Tongue (tissue), 2 donors: Measurements from ENCODE around the gene NCKAP1. TPM values are rescaled to one million over a fixed set of nuclear protein-coding genes. Genes with fewer than 3 reads are reported as not detected.
A peak's percentile ranks its signal among the peaks of the same experiment; 100 is the strongest.
"Not testable (repeated sequence)": the region's sequence is repeated elsewhere in the genome, so short reads cannot be mapped to it uniquely, and the experiment has no call there.

Experiments used
- DNase-seq: peaks from one replicate; pipeline ENCODE4 v3.0.0-alpha.2; 2015
- total RNA-seq: library from RNA; depleted of rRNA; stranded (reverse); fragments of >200 nt; gene quantifications from one replicate; pipeline ENCODE4 v1.2.3, GENCODE V29; 2014

Gene NCKAP1
- total RNA-seq, 1 donor from 2014 or later, result 188 TPM

DNA sequence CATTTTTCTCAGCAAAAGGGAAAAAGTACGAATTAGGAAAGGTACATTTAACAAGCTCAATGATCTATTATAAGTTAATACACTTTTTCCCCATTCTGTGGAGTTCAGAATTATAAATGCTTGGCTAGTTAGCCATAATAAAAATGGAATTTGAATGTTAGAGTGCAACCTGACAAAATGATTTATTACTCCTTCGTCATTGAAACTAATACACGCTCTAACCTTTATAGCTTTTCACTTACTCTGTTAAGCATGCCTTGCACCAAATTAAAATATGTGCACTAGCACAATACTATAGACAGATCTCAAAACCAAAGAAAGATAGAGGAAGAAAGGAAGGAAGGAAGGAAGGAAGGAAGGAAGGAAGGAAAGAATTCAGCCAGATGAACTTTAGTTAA lies 125.7 kb downstream of the NCKAP1 start:
- DNase-seq, result no peak

DNA sequence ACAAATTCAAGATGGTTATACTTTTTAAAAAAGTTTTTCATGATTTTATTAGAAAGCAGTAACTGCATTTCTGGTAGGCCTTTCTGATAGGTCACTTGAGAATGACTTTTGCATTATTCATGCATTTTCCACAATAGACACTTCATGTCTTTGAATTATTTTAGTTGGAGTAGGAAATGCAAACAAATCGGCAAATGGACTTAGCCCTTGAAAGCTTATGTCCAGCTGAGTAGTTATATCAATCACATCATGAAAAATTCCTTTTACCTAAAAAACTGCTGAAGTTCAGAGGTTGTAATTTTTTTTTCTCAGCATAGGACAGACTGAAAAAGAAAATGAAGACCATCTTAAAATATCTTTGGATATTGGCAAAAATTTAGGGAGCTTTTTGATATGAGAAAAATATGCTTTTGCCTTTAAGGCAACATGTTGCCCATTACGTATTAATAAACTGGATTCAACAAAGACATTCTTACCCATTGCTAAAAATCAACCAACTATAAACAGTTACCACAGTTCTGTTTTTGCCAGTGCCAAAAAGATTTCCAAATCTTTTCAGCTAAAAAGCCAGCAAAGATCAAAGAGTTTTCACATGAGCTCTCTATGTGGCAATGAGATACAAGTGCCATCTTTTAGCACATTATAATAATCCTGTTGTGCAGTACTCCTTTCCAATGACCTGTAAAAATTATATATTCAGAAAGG lies 126.3 kb downstream of the NCKAP1 start:
- no peak for DNase-seq

DNA sequence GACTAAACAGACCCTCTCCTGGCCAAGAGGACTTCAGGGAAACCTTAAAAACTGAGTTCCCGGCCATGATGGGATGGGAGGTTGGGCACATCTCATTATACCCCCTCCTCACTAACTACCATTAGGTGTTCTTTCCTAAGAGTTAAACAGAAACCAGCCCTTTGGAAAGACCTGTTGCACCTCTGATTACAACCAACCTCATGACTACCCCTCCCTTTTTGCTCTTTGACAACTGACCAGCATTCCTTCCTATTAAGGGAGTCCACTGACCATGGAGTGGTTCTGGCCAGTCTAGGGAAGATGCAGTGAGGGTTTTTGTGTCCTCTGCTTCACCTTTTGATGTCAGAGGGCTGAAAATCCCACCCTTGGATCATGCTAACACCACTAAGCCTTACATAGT lies 127.3 kb downstream of the NCKAP1 start:
- DNase-seq, result no peak

DNA sequence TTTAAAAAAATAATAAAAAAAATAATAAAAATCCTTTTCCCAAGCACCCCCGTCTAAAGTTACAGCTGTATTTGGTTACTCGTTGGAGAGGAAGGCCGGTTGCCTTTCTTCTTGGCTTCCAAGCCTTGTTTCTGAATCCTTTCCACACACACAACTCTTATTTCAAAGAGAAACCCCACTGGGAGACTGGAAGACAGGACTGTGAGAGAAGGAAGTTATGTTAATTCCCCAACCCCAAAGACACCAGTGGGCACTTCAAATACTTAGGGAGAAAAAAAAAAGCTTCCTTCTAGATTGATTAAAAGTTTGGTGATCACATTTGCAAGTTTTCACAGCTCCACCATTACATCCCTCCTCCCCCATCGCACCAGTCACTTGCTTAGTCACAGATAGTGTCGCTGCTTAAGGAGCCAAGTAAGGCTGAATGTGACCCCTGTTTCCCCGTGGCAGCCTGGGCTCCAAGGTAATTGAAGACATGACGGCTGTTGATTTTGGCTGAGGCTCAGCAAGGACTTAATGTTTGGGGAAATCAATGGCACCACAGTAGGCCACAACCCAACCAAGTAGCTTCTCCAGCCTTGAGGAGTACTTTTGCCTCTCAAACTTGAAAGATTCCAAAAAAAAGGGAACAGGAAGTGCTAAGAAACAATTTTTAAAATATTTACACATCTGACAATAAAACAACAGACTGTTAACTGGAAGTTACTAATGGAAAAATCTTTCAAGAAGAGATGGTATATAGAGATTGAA lies 131.0 kb downstream of the NCKAP1 start:
- DNase-seq, result peak; percentile 22

- DNase-seq, result no peak
Observed at GRCh38 chr2:182906454-182906853, 131.8 kb downstream of the NCKAP1 start.

GRCh38 chr2:182904844-182905243 lies 133.4 kb downstream of the NCKAP1 start:
- DNase-seq, result no peak

DNA sequence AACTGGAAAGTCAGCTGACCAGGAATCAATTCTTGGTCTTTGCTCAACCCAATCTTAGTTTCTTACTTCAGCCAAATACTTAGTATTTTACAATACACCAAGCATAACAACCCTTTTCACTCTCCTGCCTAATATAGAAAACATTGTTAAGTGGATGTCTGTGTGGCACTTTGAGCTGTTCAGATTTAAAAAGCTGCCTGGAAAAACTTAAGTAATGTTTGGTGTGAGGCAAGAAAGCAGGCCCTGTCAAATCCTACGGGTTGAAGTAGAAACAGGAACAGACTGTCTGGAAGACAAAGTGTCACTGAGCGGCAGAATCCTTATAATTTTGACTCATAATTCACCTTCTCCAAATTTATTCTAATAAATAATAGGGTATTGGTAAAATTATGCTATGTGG lies 134.7 kb downstream of the NCKAP1 start:
- DNase-seq, result no peak

- no peak for DNase-seq
Observed at GRCh38 chr2:182901748-182902147, 136.5 kb downstream of the NCKAP1 start.

DNA sequence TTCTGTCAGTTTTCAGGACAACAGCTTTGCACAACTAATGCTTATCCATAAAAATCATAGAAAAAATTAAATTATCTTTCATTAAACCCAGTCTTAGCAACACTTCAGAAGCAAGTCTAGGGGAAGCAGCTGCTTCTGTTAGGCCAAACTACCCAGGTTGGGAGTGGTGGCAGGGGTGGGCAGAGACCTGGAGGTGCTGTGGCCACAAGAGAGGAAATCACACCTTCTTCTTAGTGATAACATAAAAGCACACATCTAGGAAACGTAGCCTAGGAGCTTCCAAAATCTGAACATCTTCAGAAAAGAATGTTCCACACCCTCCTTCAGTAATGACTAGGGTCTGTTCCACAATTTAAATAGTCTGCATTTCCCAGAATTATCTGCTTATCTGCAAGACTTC lies 139.5 kb downstream of the NCKAP1 start:
- no peak for DNase-seq

- DNase-seq, result no peak
Observed at GRCh38 chr2:182897137-182897536, 141.1 kb downstream of the NCKAP1 start.

DNA sequence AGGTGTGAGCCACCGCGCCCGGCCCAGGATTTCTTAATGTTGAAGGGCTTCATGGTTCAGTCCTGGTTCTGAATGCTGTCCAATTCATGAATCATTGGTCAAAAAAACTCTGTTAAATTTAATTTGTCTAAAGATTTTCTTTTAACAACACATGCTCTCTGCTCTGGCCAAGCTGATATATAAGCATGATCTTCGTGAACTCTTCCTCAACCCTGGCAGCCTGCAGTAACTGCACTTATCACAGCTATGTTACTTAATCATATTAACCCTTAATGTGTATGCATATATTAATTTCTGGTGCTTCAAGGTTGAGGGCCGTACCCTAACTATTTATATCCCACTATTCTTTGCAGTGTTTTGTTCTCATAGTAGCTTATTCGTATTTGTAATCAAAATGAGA lies 142.5 kb downstream of the NCKAP1 start:
- no peak for DNase-seq

DNA sequence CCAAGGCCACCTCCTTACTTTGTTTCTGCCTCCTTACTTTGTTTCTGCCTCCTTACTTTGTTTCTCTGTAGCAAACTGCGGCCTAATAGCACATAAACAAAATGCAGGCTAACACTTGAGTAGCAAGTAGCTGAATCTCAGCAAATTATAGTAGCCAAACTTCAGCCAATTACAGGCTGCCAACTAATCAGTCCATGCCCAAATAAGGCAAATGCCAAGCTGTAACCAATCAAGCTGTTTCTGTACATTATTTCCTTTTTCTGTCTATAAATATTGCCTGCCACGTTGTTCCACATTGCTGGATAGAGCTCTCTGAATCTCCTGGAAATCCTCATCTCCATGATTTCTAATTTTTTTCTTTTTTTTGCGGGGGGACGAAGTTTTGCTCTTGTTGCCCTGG lies 143.1 kb downstream of the NCKAP1 start:
- no peak for DNase-seq

- no peak for DNase-seq
Observed at GRCh38 chr2:182894174-182894573, 144.1 kb downstream of the NCKAP1 start.

GRCh38 chr2:182893666-182894065 lies 144.6 kb downstream of the NCKAP1 start:
- no peak for DNase-seq

DNA sequence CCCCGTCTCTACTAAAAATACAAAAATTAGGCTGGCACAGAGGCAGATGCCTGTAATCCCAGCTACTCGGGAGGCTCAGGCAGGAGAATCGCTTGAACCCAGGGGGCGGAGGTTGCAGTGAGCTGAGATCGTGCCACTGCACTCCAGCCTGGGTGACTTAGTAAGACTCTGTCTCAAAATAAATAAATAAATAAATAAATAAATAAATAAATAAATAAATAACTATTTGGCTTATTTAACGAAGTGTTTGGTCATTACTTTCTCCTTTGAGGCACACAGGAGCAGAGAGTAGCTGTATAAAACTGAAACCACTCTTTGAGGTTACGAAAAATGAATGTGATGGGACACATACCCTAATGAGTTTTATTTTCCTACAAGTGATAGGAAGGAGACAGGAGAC lies 145.2 kb downstream of the NCKAP1 start:
- not testable (repeated sequence) for DNase-seq

- no peak for DNase-seq
Observed at GRCh38 chr2:182891611-182892010, 146.6 kb downstream of the NCKAP1 start.

GRCh38 chr2:182890773-182891378 lies 147.4 kb downstream of the NCKAP1 start:
- DNase-seq, result no peak

DNA sequence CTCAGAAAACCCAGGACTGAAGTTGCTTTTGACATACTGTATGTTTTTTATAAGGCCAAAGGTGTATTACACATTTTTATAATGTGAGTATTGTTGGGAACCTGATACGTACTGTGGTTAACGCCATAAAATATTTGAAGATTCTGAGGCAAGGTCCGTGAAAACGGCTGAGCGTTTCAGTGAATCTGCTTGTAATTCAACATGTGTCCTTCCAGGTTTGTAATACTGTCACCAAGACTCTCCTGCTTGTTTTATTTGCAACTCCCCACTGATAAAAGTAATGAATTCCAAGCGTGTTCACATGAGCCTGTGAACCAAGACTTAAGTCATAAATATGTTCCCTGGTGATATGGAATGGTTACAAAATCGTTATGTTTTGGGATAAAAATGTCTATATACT lies 148.0 kb downstream of the NCKAP1 start:
- no peak for DNase-seq

DNA sequence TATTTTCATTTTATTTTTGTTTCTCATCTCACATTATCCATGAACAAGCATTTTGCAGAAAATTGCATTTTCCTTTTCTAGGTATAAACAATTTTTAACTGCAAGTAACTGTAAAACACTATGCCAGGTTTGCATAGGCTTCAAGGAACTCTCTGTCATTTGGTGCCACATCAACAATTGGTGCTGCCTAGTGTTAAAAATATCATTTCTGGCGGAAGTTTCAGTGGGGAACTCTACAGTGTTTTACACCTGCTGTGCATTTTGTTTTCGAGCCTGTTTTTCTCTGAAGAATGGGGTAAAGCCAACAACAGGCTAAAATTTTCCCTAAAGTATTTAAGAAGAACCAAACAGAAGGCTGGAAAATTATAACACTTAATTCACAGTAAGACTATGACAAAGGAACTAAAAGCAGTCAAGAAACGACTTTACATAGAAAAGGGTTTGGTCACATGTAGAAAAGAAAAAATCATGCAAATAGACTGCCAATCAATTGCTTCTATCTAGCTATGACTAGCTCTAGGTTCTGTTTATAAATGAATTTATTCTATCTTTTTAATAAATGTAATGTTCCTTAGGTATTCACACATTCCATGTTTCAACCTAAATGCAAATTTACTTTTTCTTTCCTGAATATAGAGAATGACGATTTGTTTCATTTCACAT lies 150.4 kb downstream of the NCKAP1 start:
- DNase-seq, result no peak

- DNase-seq, result no peak
Observed at GRCh38 chr2:182887093-182887492, 151.2 kb downstream of the NCKAP1 start.

GRCh38 chr2:182885771-182886170 lies 152.5 kb downstream of the NCKAP1 start:
- no peak for DNase-seq

DNA sequence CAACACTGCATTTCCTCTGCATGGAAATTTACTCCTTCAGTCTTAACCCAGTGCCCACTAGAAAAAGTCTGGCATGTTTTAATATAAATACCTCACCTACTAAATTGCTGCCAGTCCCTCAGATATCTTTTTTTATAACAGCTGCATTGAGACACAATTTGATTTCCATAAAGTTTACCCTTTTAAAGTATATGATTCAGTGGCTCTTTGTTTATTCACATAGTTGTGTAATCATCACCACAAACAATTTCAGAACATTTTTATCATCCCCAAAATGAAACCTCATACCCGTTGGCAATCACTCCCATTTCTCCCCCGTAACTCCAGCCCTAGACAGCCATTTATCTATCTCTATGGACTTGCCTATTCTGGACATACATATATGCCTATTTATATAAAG lies 154.8 kb downstream of the NCKAP1 start:
- no peak for DNase-seq

DNA sequence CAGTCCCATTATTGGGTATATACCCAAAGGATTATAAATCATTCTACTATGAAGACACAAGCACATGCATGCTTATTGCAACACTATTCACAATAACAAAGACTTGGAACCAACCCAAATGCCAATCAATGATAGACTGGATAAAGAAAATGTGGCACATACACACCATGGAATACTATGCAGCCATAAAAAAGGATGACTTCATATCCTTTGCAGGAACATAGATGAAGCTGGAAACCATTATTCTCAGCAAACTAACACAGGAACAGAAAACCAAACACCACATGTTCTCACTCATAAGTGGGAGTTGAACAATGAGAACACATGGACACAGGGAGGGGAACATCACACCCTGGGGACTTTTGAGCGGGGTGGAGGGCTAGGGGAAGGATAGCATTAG lies 158.2 kb downstream of the NCKAP1 start:
- DNase-seq, result not testable (repeated sequence)
